OCI-LY3 (cell line): ENCODE data around the gene LHFPL2.

Experiments used
- H2AFZ ChIP-seq: fragments of 200-600, 300-600 bp; shearing (Covaris generic); 2 replicates; pipeline ENCODE4 v1.6.0; 2014; ENCODE audit warnings: antibody characterized with exemption, low read depth, low read length
- H3K27ac ChIP-seq: fragments of 200-600, 300-600 bp; sonication (generic); 2 replicates; pipeline ENCODE4 v1.5.1; 2014; ENCODE audit warnings: mild to moderate bottlenecking, low read length, moderate library complexity, mixed read lengths
- H3K27me3 ChIP-seq: fragments of 200-600, 300-600 bp; sonication (generic); 2 replicates; pipeline ENCODE4 v1.6.1; 2014; ENCODE audit warnings: low read depth, low read length, mixed read lengths
- H3K36me3 ChIP-seq: fragments of 200-600, 300-600 bp; sonication (generic); replicated peaks from 2 replicates; pipeline ENCODE3; 2014; ENCODE audit warnings: low read depth, low read length, mixed read lengths
- H3K4me1 ChIP-seq: fragments of 300-600, 200-600 bp; sonication (generic); 2 replicates; pipeline ENCODE4 v1.6.1; 2014; ENCODE audit warnings: low read length, mixed read lengths
- H3K4me2 ChIP-seq: fragments of 200-600, 300-600 bp; sonication (generic); 2 replicates; pipeline ENCODE4 v1.6.1; 2014; ENCODE audit warnings: low read length, mixed read lengths
- H3K4me3 ChIP-seq: fragments of 300-600, 200-600 bp; sonication (generic); 2 replicates; pipeline ENCODE4 v1.5.1; 2014; ENCODE audit warnings: antibody characterized with exemption, mild to moderate bottlenecking, low read length, moderate library complexity
- H3K79me2 ChIP-seq: fragments of 300-600, 200-600 bp; shearing (Covaris generic); 2 replicates; pipeline ENCODE4 v1.6.1; 2014; ENCODE audit warnings: mild to moderate bottlenecking, low read length, mixed read lengths
- H3K9ac ChIP-seq: fragments of 300-600, 200-600 bp; shearing (Covaris generic); 2 replicates; pipeline ENCODE4 v1.6.0; 2014; ENCODE audit warnings: mild to moderate bottlenecking, low read length, moderate library complexity
- H3K9me3 ChIP-seq: fragments of 200-600, 300-600 bp; shearing (Covaris generic); 2 replicates; pipeline ENCODE4 v1.6.1; 2014; ENCODE audit warnings: low read length, mixed read lengths; ENCODE audit not compliant: insufficient read depth
- H4K20me1 ChIP-seq: fragments of 200-600, 300-600 bp; sonication (generic); 2 replicates; pipeline ENCODE4 v1.6.1; 2016; ENCODE audit warnings: low read length, mixed read lengths; ENCODE audit not compliant: insufficient read depth
- CTCF ChIP-seq: fragments of 200-600, 300-600 bp; sonication (generic); IDR thresholded peaks from 2 replicates; pipeline ENCODE4 v1.5.1; 2014; ENCODE audit warnings: antibody characterized with exemption, low read length, low read depth
- EZH2phosphoT487 ChIP-seq: fragments of 200-600 bp; shearing (Covaris generic); IDR thresholded peaks from 2 replicates; pipeline ENCODE4 v1.6.1; 2018; ENCODE audit warnings: antibody characterized with exemption, mixed run types, low read depth

LHFPL2 gene

GRCh38 chr5:78511121-78511906 lies 137.3 kb downstream of the LHFPL2 start:
- Histone ChIP-seq H3K4me1 (peaks cover 9% of the 10 kb centered on the region; the same call in 1 of the 2 replicates), H4K20me1 (no peaks in the 10 kb centered on the region), H3K27ac (no peak overlapping the region), H3K9ac (no peak overlapping the region), H3K27me3 (peaks cover 11% of the 10 kb centered on the region), H3K9me3 (no peaks in the 10 kb centered on the region), H3K36me3 (no peaks in the 10 kb centered on the region), H3K4me3 (no peak overlapping the region), H3K79me2 (no peaks in the 10 kb centered on the region), H2AFZ (no peak overlapping the region), H3K4me2 (no peak overlapping the region; the same call in 1 of the 2 replicates)
- TF ChIP-seq CTCF (no peak), EZH2phosphoT487 (no peak)

GRCh38 chr5:78509884-78510769 lies 138.4 kb downstream of the LHFPL2 start:
- H3K9ac ChIP-seq = peak overlapping the region; percentile 33

GRCh38 chr5:78509145-78509865 lies 139.3 kb downstream of the LHFPL2 start:
- peaks cover 11% of the 10 kb centered on the region for H3K27me3 ChIP-seq
- peak overlapping the region; percentile 33; the same call in 1 of the 2 replicates for H3K9ac ChIP-seq
- no peak overlapping the region for H3K27ac ChIP-seq
- no peaks in the 10 kb centered on the region for H4K20me1 ChIP-seq
- no peaks in the 10 kb centered on the region for H3K36me3 ChIP-seq
- H3K4me1 ChIP-seq = peaks cover 9% of the 10 kb centered on the region; the same call in 1 of the 2 replicates
- peak overlapping the region; percentile 52; the same call in 1 of the 2 replicates for H2AFZ ChIP-seq
- TF ChIP-seq CTCF (no peak), EZH2phosphoT487 (no peak)
- no peaks in the 10 kb centered on the region for H3K9me3 ChIP-seq
- no peaks in the 10 kb centered on the region for H3K79me2 ChIP-seq
- peak overlapping the region; percentile 81 for H3K4me3 ChIP-seq
- peak overlapping the region; percentile 85 for H3K4me2 ChIP-seq

More at GRCh38 chr5:78509884-78510769, 138.4 kb downstream of the LHFPL2 start:
- Histone ChIP-seq H2AFZ (peak overlapping the region; percentile 52), H3K4me3 (peak overlapping the region; percentile 81), H3K27me3 (peaks cover 11% of the 10 kb centered on the region), H3K4me1 (peaks cover 9% of the 10 kb centered on the region; the same call in 1 of the 2 replicates), H3K36me3 (no peaks in the 10 kb centered on the region), H3K27ac (no peak overlapping the region), H3K4me2 (peak overlapping the region; percentile 85), H4K20me1 (no peaks in the 10 kb centered on the region), H3K79me2 (no peaks in the 10 kb centered on the region), H3K9me3 (no peaks in the 10 kb centered on the region)
- TF ChIP-seq EZH2phosphoT487 (no peak), CTCF (0 out of 2 replicates have a peak, but pooled peaks have one; percentile 11)
